PC-9 (cell line): Measurements from ENCODE around the gene CPA5. TPM values are rescaled to one million over a fixed set of nuclear protein-coding genes. Genes with fewer than 3 reads are reported as not detected.

Source experiments
- BruUV-seq: library from RNA; stranded (reverse); fragments of 400-500 nt; replicated peaks from 2 replicates; lab custom pipeline; 2021; lab: Mats Ljungman, UMichigan
- CTCF ChIA-PET: fragments of 300-600 bp; sonication (Branson Sonifier 250); formaldehyde crosslinking; loops from one replicate; lab custom pipeline; 2022; ENCODE audit warnings: antibody characterized with exemption; lab: Charles Lee
- POLR2A ChIA-PET: fragments of 300-600 bp; sonication (Branson Sonifier 250); formaldehyde crosslinking; loops from one replicate; lab custom pipeline; 2022; ENCODE audit warnings: antibody characterized with exemption; ENCODE audit not compliant: unreplicated experiment; lab: Charles Lee
- DNase-seq, 2 experiments: peaks; one replicate each; pipeline versions ENCODE4 v3.0.0 to v3.0.0-alpha.2; 2015 to 2022; ENCODE audit warnings: mixed read lengths in 1 of 2
- H2AFZ ChIP-seq: fragments of 200-600 bp; sonication (generic); 2 replicates; pipeline ENCODE4 v1.8.1; 2017; ENCODE audit warnings: antibody characterized with exemption
- H3F3A ChIP-seq: fragments of 200-600 bp; sonication (generic); 2 replicates; pipeline ENCODE4 v1.8.1; 2017; ENCODE audit warnings: antibody characterized with exemption, mild to moderate bottlenecking, low read depth; ENCODE audit not compliant: insufficient read depth
- H3K27ac ChIP-seq: fragments of 200-600 bp; sonication (generic); 2 replicates; pipeline ENCODE4 v1.6.1; 2016; ENCODE audit warnings: mixed run types
- H3K27me3 ChIP-seq: fragments of 200-600 bp; sonication (generic); 2 replicates; pipeline ENCODE4 v1.6.1; 2016; ENCODE audit warnings: low read depth, mixed run types; ENCODE audit not compliant: insufficient read depth
- H3K36me3 ChIP-seq: fragments of 200-600 bp; sonication (generic); 2 replicates; pipeline ENCODE4 v1.6.1; 2016; ENCODE audit warnings: low read depth, mixed run types
- H3K4me1 ChIP-seq: fragments of 200-600 bp; sonication (generic); replicated peaks from 2 replicates; pipeline ENCODE4 v1.6.1; 2016; ENCODE audit warnings: mixed run types; ENCODE audit not compliant: insufficient read depth
- H3K4me2 ChIP-seq: fragments of 200-600 bp; sonication (generic); 2 replicates; pipeline ENCODE4 v1.6.1; 2017; ENCODE audit warnings: mixed run types
- H3K4me3 ChIP-seq: fragments of 200-600 bp; sonication (generic); 2 replicates; pipeline ENCODE4 v1.6.1; 2016; ENCODE audit warnings: mixed run types
- H3K79me2 ChIP-seq: fragments of 200-600 bp; sonication (generic); 2 replicates; pipeline ENCODE4 v1.6.1; 2017; ENCODE audit warnings: low read depth, mixed run types
- H3K9me2 ChIP-seq: fragments of 200-600 bp; sonication (generic); 2 replicates; pipeline ENCODE4 v1.8.1; 2017; ENCODE audit warnings: mild to moderate bottlenecking; ENCODE audit not compliant: insufficient read depth
- H3K9me3 ChIP-seq: fragments of 200-600 bp; sonication (generic); 2 replicates; pipeline ENCODE4 v1.8.1; 2016; ENCODE audit warnings: low read depth; ENCODE audit not compliant: insufficient read depth
- H4K20me1 ChIP-seq: fragments of 200-600 bp; sonication (generic); 2 replicates; pipeline ENCODE4 v1.8.1; 2017; ENCODE audit not compliant: insufficient read depth
- EZH2 ChIP-seq: fragments of 200-600 bp; sonication (generic); IDR thresholded peaks from 2 replicates; pipeline ENCODE4 v1.8.0; 2017; ENCODE audit warnings: antibody characterized with exemption, low read depth
- intact Hi-C: fragments of 100-400 bp; cut with micrococcal nuclease; formaldehyde crosslinking; loops from one replicate; pipeline ENCODE4 v1.10.0; 2022; ENCODE audit not compliant: unreplicated experiment
- total RNA-seq: library from RNA; stranded (reverse); gene quantifications from 2 replicates; pipeline ENCODE4 v1.2.3, GENCODE V29; 2021
- TF ChIP-seq, protein P1 (sequence below): fragments of 200-600 bp; sonication (generic); conservative IDR thresholded peaks from 2 replicates; pipeline ENCODE4 v1.6.1; 2017; ENCODE audit warnings: mixed run types, antibody characterized with exemption, mild to moderate bottlenecking, moderate library complexity

CPA5 gene
- total RNA-seq, 1 experiment from 2014 or later = not detected

- Histone ChIP-seq H3K27me3 (no peaks in the 10 kb centered on the region), H3K4me3 (no peak overlapping the region), H3K9me3 (no peaks in the 10 kb centered on the region), H3K79me2 (no peaks in the 10 kb centered on the region), H3F3A (no peaks in the 10 kb centered on the region), H3K9me2 (no peaks in the 10 kb centered on the region), H3K27ac (no peak overlapping the region), H2AFZ (no peak overlapping the region), H4K20me1 (no peaks in the 10 kb centered on the region), H3K4me2 (no peak overlapping the region), H3K4me1 (no peaks in the 10 kb centered on the region), H3K36me3 (no peaks in the 10 kb centered on the region)
- CTCF ChIA-PET = no interaction called here
- no peak for DNase-seq
- no peak for TF ChIP-seq EZH2
- TF ChIP-seq, protein P1, sequence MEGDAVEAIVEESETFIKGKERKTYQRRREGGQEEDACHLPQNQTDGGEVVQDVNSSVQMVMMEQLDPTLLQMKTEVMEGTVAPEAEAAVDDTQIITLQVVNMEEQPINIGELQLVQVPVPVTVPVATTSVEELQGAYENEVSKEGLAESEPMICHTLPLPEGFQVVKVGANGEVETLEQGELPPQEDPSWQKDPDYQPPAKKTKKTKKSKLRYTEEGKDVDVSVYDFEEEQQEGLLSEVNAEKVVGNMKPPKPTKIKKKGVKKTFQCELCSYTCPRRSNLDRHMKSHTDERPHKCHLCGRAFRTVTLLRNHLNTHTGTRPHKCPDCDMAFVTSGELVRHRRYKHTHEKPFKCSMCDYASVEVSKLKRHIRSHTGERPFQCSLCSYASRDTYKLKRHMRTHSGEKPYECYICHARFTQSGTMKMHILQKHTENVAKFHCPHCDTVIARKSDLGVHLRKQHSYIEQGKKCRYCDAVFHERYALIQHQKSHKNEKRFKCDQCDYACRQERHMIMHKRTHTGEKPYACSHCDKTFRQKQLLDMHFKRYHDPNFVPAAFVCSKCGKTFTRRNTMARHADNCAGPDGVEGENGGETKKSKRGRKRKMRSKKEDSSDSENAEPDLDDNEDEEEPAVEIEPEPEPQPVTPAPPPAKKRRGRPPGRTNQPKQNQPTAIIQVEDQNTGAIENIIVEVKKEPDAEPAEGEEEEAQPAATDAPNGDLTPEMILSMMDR = no peak
- BruUV-seq = no TSS peak
- POLR2A ChIA-PET = no interaction called here
- intact Hi-C loops = no loop called here
These were observed 40.4 kb downstream of the CPA5 start for GRCh38 chr7:130384841-130385599.

GRCh38 chr7:130385600-130386066 is 41.0 kb downstream of the CPA5 start:
- CTCF ChIA-PET = no interaction called here
- H3K4me2 ChIP-seq = no peak overlapping the region
- H4K20me1 ChIP-seq = no peaks in the 10 kb centered on the region
- intact Hi-C loops = no loop called here
- H3K9me3 ChIP-seq = no peaks in the 10 kb centered on the region
- no peak overlapping the region for H3K27ac ChIP-seq
- H3K27me3 ChIP-seq = no peaks in the 10 kb centered on the region
- H3K36me3 ChIP-seq = no peaks in the 10 kb centered on the region
- H3K79me2 ChIP-seq = no peaks in the 10 kb centered on the region
- no peaks in the 10 kb centered on the region for H3F3A ChIP-seq
- POLR2A ChIA-PET = interaction anchor here (0.6 kb wide), 1 partner anchor 460 kb away, joined by 6 read pairs; no protein-coding TSS in a partner anchor
- no peak overlapping the region for H2AFZ ChIP-seq
- no peaks in the 10 kb centered on the region for H3K9me2 ChIP-seq
- H3K4me3 ChIP-seq = no peak overlapping the region
- no peak for DNase-seq
- no TSS peak for BruUV-seq
- no peaks in the 10 kb centered on the region for H3K4me1 ChIP-seq
- no peak for TF ChIP-seq EZH2
- TF ChIP-seq, protein P1 = no peak

- DNase-seq = no peak
- no peaks in the 10 kb centered on the region for H3K9me2 ChIP-seq
- no peaks in the 10 kb centered on the region for H3K79me2 ChIP-seq
- H3K4me1 ChIP-seq = no peaks in the 10 kb centered on the region
- H3F3A ChIP-seq = no peaks in the 10 kb centered on the region
- ChIA-PET CTCF (interaction anchor here (0.6 kb wide), 1 partner anchor 10 kb away, joined by 9 read pairs; no protein-coding TSS in a partner anchor), POLR2A (no interaction called here)
- H3K27ac ChIP-seq = no peak overlapping the region
- no peaks in the 10 kb centered on the region for H3K36me3 ChIP-seq
- H3K9me3 ChIP-seq = no peaks in the 10 kb centered on the region
- H4K20me1 ChIP-seq = no peaks in the 10 kb centered on the region
- H3K4me2 ChIP-seq = no peak overlapping the region
- no peak overlapping the region for H2AFZ ChIP-seq
- no peaks in the 10 kb centered on the region for H3K27me3 ChIP-seq
- BruUV-seq = no TSS peak
- no peak overlapping the region for H3K4me3 ChIP-seq
- no peak for TF ChIP-seq EZH2
- TF ChIP-seq, protein P1 = no peak
- intact Hi-C loops = no loop called here
These were observed 42.3 kb downstream of the CPA5 start for GRCh38 chr7:130386876-130387275.
